Measurements from ENCODE around the gene ZNF284.

ZNF284 gene

GRCh38 chr19:44066305-44066704 lies 5.7 kb upstream of the ZNF284 start:
- no peak overlapping the region for H3K4me3 ChIP-seq (ENCODE audit: low read depth, low read length)
- in situ Hi-C loops (cut with HindIII; ENCODE audit: low sequenced_read_pairs), result no loop called here
- no peak for DNase-seq (ENCODE audit: low read depth, low spot score)
- TF ChIP-seq, protein P1, sequence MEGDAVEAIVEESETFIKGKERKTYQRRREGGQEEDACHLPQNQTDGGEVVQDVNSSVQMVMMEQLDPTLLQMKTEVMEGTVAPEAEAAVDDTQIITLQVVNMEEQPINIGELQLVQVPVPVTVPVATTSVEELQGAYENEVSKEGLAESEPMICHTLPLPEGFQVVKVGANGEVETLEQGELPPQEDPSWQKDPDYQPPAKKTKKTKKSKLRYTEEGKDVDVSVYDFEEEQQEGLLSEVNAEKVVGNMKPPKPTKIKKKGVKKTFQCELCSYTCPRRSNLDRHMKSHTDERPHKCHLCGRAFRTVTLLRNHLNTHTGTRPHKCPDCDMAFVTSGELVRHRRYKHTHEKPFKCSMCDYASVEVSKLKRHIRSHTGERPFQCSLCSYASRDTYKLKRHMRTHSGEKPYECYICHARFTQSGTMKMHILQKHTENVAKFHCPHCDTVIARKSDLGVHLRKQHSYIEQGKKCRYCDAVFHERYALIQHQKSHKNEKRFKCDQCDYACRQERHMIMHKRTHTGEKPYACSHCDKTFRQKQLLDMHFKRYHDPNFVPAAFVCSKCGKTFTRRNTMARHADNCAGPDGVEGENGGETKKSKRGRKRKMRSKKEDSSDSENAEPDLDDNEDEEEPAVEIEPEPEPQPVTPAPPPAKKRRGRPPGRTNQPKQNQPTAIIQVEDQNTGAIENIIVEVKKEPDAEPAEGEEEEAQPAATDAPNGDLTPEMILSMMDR (IDR thresholded peaks at IDR 0.05; ENCODE audit: low read depth, low read length), result no peak

GRCh38 chr19:44069415-44069814 lies 2.5 kb upstream of the ZNF284 start:
- in situ Hi-C loops (cut with HindIII; ENCODE audit: low sequenced_read_pairs), result no loop called here
- H3K4me3 ChIP-seq (ENCODE audit: low read depth, low read length), result no peak overlapping the region
- DNase-seq (ENCODE audit: low read depth, low spot score), result no peak
- TF ChIP-seq, protein P1 (IDR thresholded peaks at IDR 0.05; ENCODE audit: low read depth, low read length), result no peak

DNA sequence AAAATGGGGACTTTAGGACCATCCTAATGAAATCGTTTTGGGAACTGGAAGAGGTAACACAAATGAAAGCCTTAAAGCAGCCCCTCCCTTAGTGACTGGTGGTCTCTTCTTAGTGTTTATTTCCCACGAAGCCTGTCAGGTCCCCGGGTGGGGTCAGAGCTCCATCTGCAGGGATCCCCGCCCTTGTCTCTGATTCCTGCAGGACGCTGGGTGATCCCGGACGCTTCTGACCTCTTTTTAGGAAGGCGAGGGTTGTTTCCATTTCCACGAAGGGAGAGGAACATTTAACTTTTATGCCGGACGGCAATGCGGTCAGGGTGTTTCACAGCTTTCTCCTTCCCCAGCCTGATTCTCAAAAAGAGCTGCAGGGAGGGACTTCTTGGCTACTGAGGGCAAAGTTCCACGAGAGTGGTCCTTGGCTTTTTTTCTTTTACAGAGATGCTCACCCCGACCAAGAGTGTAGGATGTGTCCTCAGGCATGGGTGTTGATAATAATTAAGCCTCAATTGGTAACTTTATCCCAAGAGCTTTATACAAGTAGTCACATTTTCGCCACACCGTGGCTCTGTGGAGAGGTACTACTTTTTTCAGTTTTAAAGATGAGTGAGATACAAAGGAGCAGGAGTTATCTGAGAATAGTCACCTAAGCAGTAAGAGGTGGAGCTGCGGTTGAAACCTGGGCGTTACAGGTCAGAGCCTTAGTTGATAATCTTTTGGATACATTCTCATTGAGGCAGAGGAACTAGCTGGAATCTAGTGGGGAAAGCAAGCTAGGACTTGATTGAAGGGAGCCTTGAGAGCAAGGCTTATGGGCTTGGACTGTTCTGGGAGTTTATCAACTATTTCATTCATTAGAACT lies 813 bp downstream of the ZNF284 start:
- in situ Hi-C loops (cut with HindIII; ENCODE audit: low sequenced_read_pairs), result no loop called here
- TF ChIP-seq, protein P1 (IDR thresholded peaks at IDR 0.05; ENCODE audit: low read depth, low read length), result no peak
- peak overlapping the region; percentile 92 for H3K4me3 ChIP-seq (ENCODE audit: low read depth, low read length)
- no peak for DNase-seq (ENCODE audit: low read depth, low spot score)

GRCh38 chr19:44076325-44076724 lies 4.4 kb downstream of the ZNF284 start:
- no peak for DNase-seq (ENCODE audit: low read depth, low spot score)
- in situ Hi-C loops (cut with HindIII; ENCODE audit: low sequenced_read_pairs), result no loop called here
- H3K4me3 ChIP-seq (ENCODE audit: low read depth, low read length), result no peak overlapping the region
- TF ChIP-seq, protein P1 (IDR thresholded peaks at IDR 0.05; ENCODE audit: low read depth, low read length), result no peak

- TF ChIP-seq, protein P1 (IDR thresholded peaks at IDR 0.05; ENCODE audit: low read depth, low read length), result no peak
- in situ Hi-C loops (cut with HindIII; ENCODE audit: low sequenced_read_pairs), result no loop called here
- no peak overlapping the region for H3K4me3 ChIP-seq (ENCODE audit: low read depth, low read length)
- DNase-seq (ENCODE audit: low read depth, low spot score), result no peak
Measured at GRCh38 chr19:44092108-44092507, 20.1 kb downstream of the ZNF284 start.

DNA sequence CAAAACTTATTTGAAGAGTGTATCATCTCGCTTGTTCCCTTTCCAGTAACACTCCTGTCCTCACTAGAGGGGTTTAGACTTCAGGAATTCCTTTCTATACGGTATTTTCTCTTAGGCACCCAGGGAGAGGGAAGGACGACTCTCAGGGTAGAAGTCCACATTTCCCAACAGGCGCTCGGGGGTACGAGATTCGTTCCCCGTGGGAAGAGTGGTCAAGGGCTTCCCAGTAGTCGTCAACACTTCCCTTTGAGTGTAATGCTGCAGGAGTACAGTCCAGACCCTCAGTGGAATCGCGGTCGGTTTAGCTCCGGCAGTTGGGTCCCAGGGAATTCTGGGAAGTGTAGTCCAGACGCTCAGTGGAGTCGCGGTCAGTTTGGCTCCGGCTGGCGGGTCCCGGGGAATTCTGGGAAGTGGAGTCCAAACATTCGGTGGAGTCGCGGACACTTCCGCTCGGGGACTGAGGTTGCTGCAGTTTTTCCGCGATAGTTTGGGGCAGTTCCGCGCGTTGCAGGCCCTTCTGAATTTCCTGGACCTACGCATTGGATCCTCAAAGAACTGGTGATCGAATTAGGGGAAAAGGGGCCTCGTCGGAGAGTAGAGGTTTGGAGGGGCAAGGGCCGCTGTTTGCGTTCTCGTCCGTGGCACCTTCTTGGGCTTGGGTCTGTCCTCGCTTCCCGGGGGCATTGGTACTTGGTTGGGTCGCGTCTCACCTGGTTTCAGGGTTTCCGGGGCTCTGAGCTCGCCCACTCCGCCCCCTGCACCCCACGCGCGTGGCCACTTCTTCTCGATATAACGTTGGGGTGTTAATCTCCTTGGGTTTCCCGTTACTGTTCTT lies 22.2 kb downstream of the ZNF284 start, which contains the start of gene ZNF224:
Gene ZNF224 (plus strand): TSS at position 431 of the 835 bp plus-strand sequence. CDS start 3,513 bp downstream, outside the sequence.
- DNase-seq (ENCODE audit: low read depth, low spot score), result peak; percentile 92
- in situ Hi-C loops (cut with HindIII; ENCODE audit: low sequenced_read_pairs), result no loop called here

More for the DNA sequence above, 22.2 kb downstream of the ZNF284 start, which contains the start of gene ZNF224:
- TF ChIP-seq, protein P1 (IDR thresholded peaks at IDR 0.05; ENCODE audit: low read depth, low read length), result no peak
- peak within 1 kb of the TSS; percentile 95 for H3K4me3 ChIP-seq (ENCODE audit: low read depth, low read length)
